Transverse colon (tissue), 4 donors: ENCODE results near the gene RAB4B. TPM values are rescaled to one million over a fixed set of nuclear protein-coding genes. Genes with fewer than 3 reads are reported as not detected.
"Not testable (repeated sequence)": the region's sequence is repeated elsewhere in the genome, so short reads cannot be mapped to it uniquely, and the experiment has no call there.

Experiments
- DNase-seq: peaks from one replicate; pipeline ENCODE4 v3.0.0-alpha.2; 2019
- H3K27ac ChIP-seq, 4 donors: fragments of 200-600 bp; sonication (generic); 2 replicates each; pipeline ENCODE4 v1.5.1; 2016 to 2018; ENCODE audit warnings: inconsistent platforms in 4 of 4
- H3K27me3 ChIP-seq: fragments of 200-600 bp; sonication (generic); 2 replicates; pipeline ENCODE4 v1.5.1; 2017; ENCODE audit warnings: inconsistent platforms
- H3K36me3 ChIP-seq, 4 donors: fragments of 200-600 bp; sonication (generic); 2 replicates each; pipeline ENCODE4 v1.5.1; 2017 to 2019; ENCODE audit warnings: inconsistent platforms in 4 of 4
- H3K4me1 ChIP-seq, 4 donors: fragments of 200-600 bp; sonication (generic); 2 replicates each; pipeline ENCODE4 v1.5.1; 2017 to 2020; ENCODE audit warnings: inconsistent platforms in 4 of 4
- H3K4me3 ChIP-seq, 4 donors: fragments of 200-600 bp; sonication (generic); 1 replicate in 1 of 4; 2 replicates in 3 of 4; pipeline versions ENCODE4 v1.5.1 to v1.6.1; 2017 to 2019; ENCODE audit warnings: inconsistent platforms in 4 of 4
- H3K9me3 ChIP-seq, 2 donors: fragments of 200-600 bp; sonication (generic); 2 replicates each; pipeline ENCODE4 v1.5.1; 2017 to 2019; ENCODE audit warnings: inconsistent platforms in 2 of 2
- CTCF ChIP-seq, 5 experiments: fragments of 200-600 bp in 3 of 5; fragments of 450-650 bp in 2 of 5; sonication (generic) in 3 of 5; IDR thresholded peaks; 1 replicate in 2 of 5; 2 replicates in 3 of 5; pipeline ENCODE4 v1.5.1; 2016 to 2017; ENCODE audit warnings: antibody characterized with exemption in 5 of 5, inconsistent platforms in 3 of 5, mild to moderate bottlenecking in 2 of 5, moderate library complexity in 1 of 5
- EP300 ChIP-seq: sonication (generic); formaldehyde crosslinking; IDR thresholded peaks from one replicate; pipeline ENCODE4 v1.6.1; 2017; ENCODE audit warnings: antibody characterized with exemption, low read depth
- POLR2A ChIP-seq: fragments of 450-650 bp; IDR thresholded peaks from one replicate; pipeline ENCODE4 v1.6.1; 2016; ENCODE audit warnings: antibody characterized with exemption, mild to moderate bottlenecking, moderate library complexity
- POLR2AphosphoS5 ChIP-seq, 3 donors: sonication (generic); formaldehyde crosslinking; IDR thresholded peaks; one replicate each; pipeline ENCODE4 v1.6.1; 2016; ENCODE audit warnings: antibody characterized with exemption in 3 of 3
- WGBS, 2 donors: methylation state at CpG; one replicate each; pipeline ENCODE4 v1.1.5; 2018; ENCODE audit warnings: low coverage in 1 of 2; 5-methylcytosine and 5-hydroxymethylcytosine counted together
- in situ Hi-C, 4 donors: fragments of 200-750 bp; cut with MboI; loops; one replicate each; pipeline versions ENCODE4 v1.15.0 to v1.15.1; 2017; ENCODE audit warnings: low sequenced_read_pairs in 3 of 4, low pct_ligation_motif_present in 1 of 4, low pct_unique_long_range_greater_than_20kb in 1 of 4
- intact Hi-C: fragments of 100-400 bp; cut with DNase I; formaldehyde crosslinking; loops from one replicate; pipeline ENCODE4 v1.15.1; 2023; ENCODE audit warnings: low total_unique reads
- total RNA-seq, 4 donors: library from RNA; depleted of rRNA; stranded (reverse); fragments of >200 nt; gene quantifications; one replicate each; pipeline ENCODE4 v1.1.0, GENCODE V29; 2016

Gene RAB4B
- total RNA-seq, 4 donors from 2014 or later, result 25.9 to 84.2 (median 68.1) TPM

- Histone ChIP-seq H3K36me3 (peaks cover 0 to 82% (median 37%) of the 10 kb centered on the region in 4 donors), H3K4me3 (no peak overlapping the region), H3K4me1 (no peaks in the 10 kb centered on the region), H3K27me3 (no peaks in the 10 kb centered on the region), H3K27ac (no peak overlapping the region), H3K9me3 (no peaks in the 10 kb centered on the region)
- 93 to 100% methylated on average over 1 to 7 of the region's 7 CpGs for WGBS, 2 donors
- TF ChIP-seq POLR2A (no peak), EP300 (no peak), CTCF (IDR thresholded peaks at IDR 0.05) (no peak), POLR2AphosphoS5 (IDR thresholded peaks at IDR 0.05) (no peak)
- intact Hi-C loops (no loop called here), in situ Hi-C loops (no loop called here)
- DNase-seq, result no peak
Observed at GRCh38 chr19:40763526-40763925, 14.5 kb upstream of the RAB4B start.

- Histone ChIP-seq H3K36me3 (peaks cover 0 to 78% (median 35%) of the 10 kb centered on the region in 4 donors), H3K4me1 (no peaks in the 10 kb centered on the region), H3K4me3 (no peak overlapping the region), H3K9me3 (no peaks in the 10 kb centered on the region), H3K27me3 (no peaks in the 10 kb centered on the region), H3K27ac (no peak overlapping the region)
- intact Hi-C loops (no loop called here), in situ Hi-C loops (no loop called here)
- DNase-seq, result no peak
- WGBS, 2 donors, result 85 to 93% methylated on average over 7 to 10 of the region's 10 CpGs
- no peak for TF ChIP-seq EP300
Observed at GRCh38 chr19:40763963-40764362, 14.1 kb upstream of the RAB4B start.

- H3K9me3 ChIP-seq, in situ Hi-C loops, H3K4me3 ChIP-seq, H3K4me1 ChIP-seq, intact Hi-C loops, H3K27ac ChIP-seq, DNase-seq, H3K27me3 ChIP-seq: not testable (repeated sequence)
- 89 to 91% methylated on average over 7 to 13 of the region's 13 CpGs for WGBS, 2 donors
- peaks cover 0 to 56% (median 24%) of the 10 kb centered on the region in 4 donors for H3K36me3 ChIP-seq
Observed at GRCh38 chr19:40766385-40766784, 11.7 kb upstream of the RAB4B start.

DNA sequence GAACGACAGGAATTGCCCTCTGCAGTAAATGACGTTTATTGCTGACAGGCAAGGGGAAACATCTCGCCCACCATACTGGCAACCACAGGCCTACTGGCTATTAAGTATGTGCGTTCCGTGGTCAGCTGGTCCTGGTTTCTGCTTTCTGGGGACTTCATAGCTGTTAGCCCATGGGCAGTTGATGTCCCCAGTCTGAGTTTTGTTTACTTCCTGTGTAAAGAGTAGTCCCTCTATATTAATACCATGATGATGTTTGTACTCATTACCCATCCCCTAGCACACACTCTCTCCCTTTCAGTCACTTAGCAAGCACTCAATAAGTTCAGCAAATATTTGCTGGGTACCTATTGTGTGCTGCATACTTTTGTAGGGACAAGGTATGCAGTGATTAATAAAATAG is 9.2 kb upstream of the RAB4B start:
- in situ Hi-C loops, result no loop called here
- H3K9me3 ChIP-seq, result no peaks in the 10 kb centered on the region

GRCh38 chr19:40771101-40771862 is 6.8 kb upstream of the RAB4B start:
- in situ Hi-C loops, DNase-seq, H3K27ac ChIP-seq, H3K36me3 ChIP-seq, intact Hi-C loops, H3K9me3 ChIP-seq, H3K27me3 ChIP-seq, H3K4me3 ChIP-seq, H3K4me1 ChIP-seq: not testable (repeated sequence)
- WGBS, 2 donors, result 90 to 100% methylated on average over 1 to 10 of the region's 10 CpGs

More for the DNA sequence above, 9.2 kb upstream of the RAB4B start:
- intact Hi-C loops, result no loop called here
- no peaks in the 10 kb centered on the region for H3K27me3 ChIP-seq
- no peak overlapping the region for H3K27ac ChIP-seq
- TF ChIP-seq EP300, result no peak
- TF ChIP-seq POLR2A, result no peak
- no peak for TF ChIP-seq CTCF (IDR thresholded peaks at IDR 0.05)
- TF ChIP-seq POLR2AphosphoS5 (IDR thresholded peaks at IDR 0.05), result no peak
- DNase-seq, result no peak
- H3K4me3 ChIP-seq, result no peak overlapping the region
- H3K4me1 ChIP-seq, result no peaks in the 10 kb centered on the region
- H3K36me3 ChIP-seq, result peaks cover 0 to 31% (median 12%) of the 10 kb centered on the region in 4 donors
- 71 to 82% methylated on average over 2 to 5 of the region's 5 CpGs for WGBS, 2 donors
